ENCODE measurements around the gene PTK7.

The PTK7 gene

DNA sequence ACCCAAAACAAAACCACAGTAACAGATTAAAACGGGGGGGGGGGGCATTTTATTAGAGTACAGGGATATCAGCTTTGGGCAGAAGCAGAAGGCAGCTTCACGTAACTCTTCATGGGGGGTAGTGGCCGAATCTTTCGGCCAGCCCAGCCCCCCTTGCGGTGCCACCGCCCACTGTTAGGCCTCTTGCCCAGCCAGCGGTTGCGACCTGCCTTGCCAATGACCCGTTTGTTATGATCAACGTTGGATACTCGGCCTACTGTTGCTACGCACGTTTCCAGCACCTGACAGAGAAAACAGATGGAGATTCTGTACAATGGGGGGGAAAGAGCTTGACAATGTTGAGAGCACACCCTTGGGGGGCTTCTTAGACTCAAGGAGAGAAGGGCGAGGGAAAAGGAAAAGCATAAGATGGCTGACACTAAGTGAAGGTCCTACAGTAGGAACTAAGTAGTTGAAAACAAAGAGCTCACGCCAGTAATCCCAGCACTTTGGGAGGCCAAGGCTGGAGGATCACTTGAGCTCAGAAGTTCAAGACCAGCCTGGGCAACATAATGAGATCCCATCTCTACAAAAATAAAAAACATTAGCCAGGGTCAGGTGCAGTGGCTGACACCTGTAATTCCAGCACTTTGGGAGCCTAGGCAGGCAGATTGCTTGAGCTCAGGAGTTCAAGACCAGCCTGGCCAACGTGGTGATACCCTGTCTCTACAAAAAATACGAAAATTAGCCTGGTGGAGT lies 21.7 kb upstream of the PTK7 start:
- Histone ChIP-seq H3K27ac (ENCODE audit: low read length) (peak overlapping the region; percentile 92), H3K9ac (ENCODE audit: low read length in 2 of 2) (peak overlapping the region; percentile 56 to 71), H3K9me3 (ENCODE audit: control insufficient read depth in 2 of 2, low read length in 2 of 2) (no peaks in the 10 kb centered on the region), H3K4me1 (ENCODE audit: control insufficient read depth, insufficient read depth, low read length) (peaks cover 25% of the 10 kb centered on the region), H3K27me3 (ENCODE audit: control insufficient read depth in 1 of 2, insufficient read depth in 2 of 2, low read length in 2 of 2) (no peaks in the 10 kb centered on the region), H3K36me3 (ENCODE audit: control insufficient read depth in 2 of 2, insufficient read depth in 2 of 2, low read length in 2 of 2) (peaks cover 13 to 15% of the 10 kb centered on the region in 2 donors), H3K4me3 (ENCODE audit: low read length in 2 of 2) (peak overlapping the region; percentile 63 to 76)

DNA sequence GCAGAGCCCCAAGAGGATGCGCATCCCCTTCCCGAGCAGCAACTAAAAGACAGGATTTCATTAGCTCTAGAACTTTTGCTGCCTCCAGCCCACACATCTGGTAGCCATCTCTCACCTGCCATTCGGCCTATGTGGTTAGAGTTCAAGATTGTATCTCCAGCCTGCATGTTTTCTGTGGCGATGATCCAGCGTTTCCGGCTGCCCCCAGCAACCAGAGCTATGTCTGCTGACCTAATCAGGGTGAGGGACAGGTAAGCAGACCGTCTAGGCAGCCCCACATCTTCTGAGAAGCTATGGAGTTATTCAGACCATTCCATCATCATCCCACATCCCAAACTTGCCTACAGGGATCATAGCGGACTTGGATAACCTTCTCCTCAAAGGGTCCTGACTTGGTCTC lies 20.1 kb upstream of the PTK7 start:
- no peaks in the 10 kb centered on the region for H3K27me3 ChIP-seq (ENCODE audit: control insufficient read depth in 1 of 2, insufficient read depth in 2 of 2, low read length in 2 of 2)
- H3K9ac ChIP-seq (ENCODE audit: low read length in 2 of 2) = no peak overlapping the region
- H3K36me3 ChIP-seq (ENCODE audit: control insufficient read depth in 2 of 2, insufficient read depth in 2 of 2, low read length in 2 of 2) = peaks cover 11 to 15% of the 10 kb centered on the region in 2 donors
- H3K9me3 ChIP-seq (ENCODE audit: control insufficient read depth in 2 of 2, low read length in 2 of 2) = no peaks in the 10 kb centered on the region
- no peak overlapping the region for H3K27ac ChIP-seq (ENCODE audit: low read length)
- H3K4me1 ChIP-seq (ENCODE audit: control insufficient read depth, insufficient read depth, low read length) = peaks cover 36% of the 10 kb centered on the region
- H3K4me3 ChIP-seq (ENCODE audit: low read length in 2 of 2) = no peak overlapping the region

DNA sequence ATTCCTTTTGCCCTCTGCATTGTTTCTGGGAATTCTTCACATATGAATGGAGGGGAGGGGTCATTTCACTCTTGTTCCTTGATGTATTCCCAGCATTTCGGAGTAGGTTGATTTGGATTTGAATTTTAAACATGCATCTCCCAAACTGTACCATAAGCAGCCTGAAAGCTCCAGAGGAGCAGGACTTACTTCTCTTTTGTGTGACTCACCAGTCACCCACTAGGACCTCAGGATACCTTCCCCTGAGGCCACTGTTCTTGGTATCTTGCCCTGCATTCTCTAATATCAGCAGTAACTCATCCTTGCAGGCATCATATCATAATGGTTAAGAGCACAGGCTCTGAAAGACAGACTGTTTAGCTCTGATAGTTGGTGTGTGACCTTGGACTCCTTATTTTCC lies 17.6 kb upstream of the PTK7 start:
- peak overlapping the region; percentile 79 for H3K27ac ChIP-seq (ENCODE audit: low read length)

DNA sequence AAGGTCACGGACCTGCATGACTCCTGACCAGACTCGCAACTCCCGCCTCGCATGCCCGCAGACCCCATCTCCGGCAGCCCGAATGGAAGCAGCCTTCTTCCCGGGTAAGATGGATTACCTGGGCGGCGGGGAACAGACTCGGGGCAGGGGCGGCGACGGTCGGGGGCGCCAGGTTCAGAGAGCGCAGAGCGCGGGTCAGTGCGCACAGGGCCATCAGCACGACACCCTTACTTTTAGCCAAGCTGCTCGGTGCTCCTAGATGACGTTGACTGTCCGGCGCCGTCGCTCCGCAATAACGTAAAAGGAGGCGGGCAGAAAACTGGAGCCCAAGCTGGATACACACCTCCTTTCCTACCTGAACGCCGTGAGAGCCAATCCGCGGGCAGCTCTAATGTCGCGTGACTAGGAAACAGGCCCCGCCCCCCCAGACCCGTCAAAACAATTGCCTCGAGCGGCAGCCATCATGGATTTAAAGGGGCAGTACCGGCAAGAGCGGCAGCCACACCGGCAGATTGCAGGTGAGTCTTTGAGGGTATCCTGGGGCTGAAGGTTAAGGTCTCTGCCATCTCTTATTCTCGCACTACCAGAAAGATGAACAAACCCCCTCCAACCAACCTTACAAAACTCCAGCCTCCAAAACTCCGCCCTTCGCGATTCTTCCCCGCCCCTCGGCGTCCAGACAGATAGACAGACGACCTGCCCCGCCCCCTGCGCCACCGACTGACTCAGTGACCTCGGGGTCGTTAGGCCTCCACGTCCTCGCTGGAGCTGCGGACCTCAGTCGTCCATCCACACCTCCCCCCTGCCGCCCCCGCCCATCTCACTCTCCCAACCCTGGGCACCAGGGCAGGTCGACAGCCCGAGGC lies 16.7 kb upstream of the PTK7 start, which contains the start of the genes KLC4 and MRPL2:
Gene KLC4, plus strand, starts transcription at position 464 of the 866 bp plus-strand sequence. CDS start 1,705 bp downstream, outside the sequence.
Gene MRPL2, minus strand, starts transcription at position 267 of the 866 bp plus-strand sequence. Its CDS starts 53 bp downstream, at position 214.
- peaks cover 26% of the 10 kb centered on the region for H3K4me1 ChIP-seq (ENCODE audit: control insufficient read depth, insufficient read depth, low read length)
- no peaks in the 10 kb centered on the region for H3K27me3 ChIP-seq (ENCODE audit: control insufficient read depth in 1 of 2, insufficient read depth in 2 of 2, low read length in 2 of 2)
- peak within 1 kb of the TSS; percentile 93 to 99 for H3K4me3 ChIP-seq (ENCODE audit: low read length in 2 of 2)
- H3K9me3 ChIP-seq (ENCODE audit: control insufficient read depth in 2 of 2, low read length in 2 of 2) = no peaks in the 10 kb centered on the region
- H3K9ac ChIP-seq (ENCODE audit: low read length in 2 of 2) = peak within 1 kb of the TSS; percentile 94 to 96
- peak within 1 kb of the TSS; percentile 86 for H3K27ac ChIP-seq (ENCODE audit: low read length)
- H3K36me3 ChIP-seq (ENCODE audit: control insufficient read depth in 2 of 2, insufficient read depth in 2 of 2, low read length in 2 of 2) = peaks cover 15 to 21% of the 10 kb centered on the region in 2 donors

More for the DNA sequence above, 17.6 kb upstream of the PTK7 start:
- Histone ChIP-seq H3K4me1 (ENCODE audit: control insufficient read depth, insufficient read depth, low read length) (peaks cover 32% of the 10 kb centered on the region), H3K36me3 (ENCODE audit: control insufficient read depth in 2 of 2, insufficient read depth in 2 of 2, low read length in 2 of 2) (peaks cover 15 to 21% of the 10 kb centered on the region in 2 donors), H3K9me3 (ENCODE audit: control insufficient read depth in 2 of 2, low read length in 2 of 2) (no peaks in the 10 kb centered on the region), H3K27me3 (ENCODE audit: control insufficient read depth in 1 of 2, insufficient read depth in 2 of 2, low read length in 2 of 2) (no peaks in the 10 kb centered on the region), H3K9ac (ENCODE audit: low read length in 2 of 2) (peak overlapping the region; percentile 93 to 94), H3K4me3 (ENCODE audit: low read length in 2 of 2) (peak overlapping the region; percentile 93 to 99)

DNA sequence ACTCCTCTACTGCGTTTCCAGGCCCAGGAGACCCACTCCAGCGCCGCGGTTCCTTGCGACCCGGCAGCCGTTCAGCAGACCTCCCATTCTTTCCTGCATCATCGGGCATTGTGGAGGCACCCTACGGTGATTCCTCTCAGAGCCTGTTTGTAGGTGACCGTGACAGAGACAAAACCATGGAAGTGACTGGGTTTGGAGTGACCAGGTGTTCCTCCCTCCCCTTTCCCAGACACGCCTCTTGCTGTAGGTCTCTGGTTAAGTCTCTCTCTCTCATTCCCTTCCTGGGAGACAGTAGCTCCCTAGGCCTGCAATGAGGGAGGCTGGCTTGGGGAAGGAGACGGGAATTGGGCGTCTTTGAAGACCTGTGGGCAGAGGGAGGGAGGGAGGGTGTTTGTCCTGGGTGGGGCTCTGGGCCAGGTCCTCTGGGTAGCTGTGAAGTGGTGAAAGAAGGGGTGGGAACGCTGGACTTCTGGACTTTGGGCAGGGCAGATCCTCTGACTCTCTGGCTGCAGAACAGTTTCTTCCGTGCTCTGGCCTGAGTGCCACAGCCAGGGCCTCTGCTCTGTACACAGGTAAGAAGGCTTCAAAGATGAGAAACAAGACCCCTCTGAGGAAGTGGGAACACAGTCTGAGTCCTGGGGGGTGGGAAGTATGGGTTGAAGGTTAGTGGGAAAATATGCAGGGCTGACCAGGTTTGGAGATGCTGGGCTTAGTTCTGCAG lies 15.9 kb upstream of the PTK7 start:
- Histone ChIP-seq H3K9ac (ENCODE audit: low read length in 2 of 2) (peak overlapping the region; percentile 86 to 96), H3K36me3 (ENCODE audit: control insufficient read depth in 2 of 2, insufficient read depth in 2 of 2, low read length in 2 of 2) (peaks cover 19 to 25% of the 10 kb centered on the region in 2 donors)

DNA sequence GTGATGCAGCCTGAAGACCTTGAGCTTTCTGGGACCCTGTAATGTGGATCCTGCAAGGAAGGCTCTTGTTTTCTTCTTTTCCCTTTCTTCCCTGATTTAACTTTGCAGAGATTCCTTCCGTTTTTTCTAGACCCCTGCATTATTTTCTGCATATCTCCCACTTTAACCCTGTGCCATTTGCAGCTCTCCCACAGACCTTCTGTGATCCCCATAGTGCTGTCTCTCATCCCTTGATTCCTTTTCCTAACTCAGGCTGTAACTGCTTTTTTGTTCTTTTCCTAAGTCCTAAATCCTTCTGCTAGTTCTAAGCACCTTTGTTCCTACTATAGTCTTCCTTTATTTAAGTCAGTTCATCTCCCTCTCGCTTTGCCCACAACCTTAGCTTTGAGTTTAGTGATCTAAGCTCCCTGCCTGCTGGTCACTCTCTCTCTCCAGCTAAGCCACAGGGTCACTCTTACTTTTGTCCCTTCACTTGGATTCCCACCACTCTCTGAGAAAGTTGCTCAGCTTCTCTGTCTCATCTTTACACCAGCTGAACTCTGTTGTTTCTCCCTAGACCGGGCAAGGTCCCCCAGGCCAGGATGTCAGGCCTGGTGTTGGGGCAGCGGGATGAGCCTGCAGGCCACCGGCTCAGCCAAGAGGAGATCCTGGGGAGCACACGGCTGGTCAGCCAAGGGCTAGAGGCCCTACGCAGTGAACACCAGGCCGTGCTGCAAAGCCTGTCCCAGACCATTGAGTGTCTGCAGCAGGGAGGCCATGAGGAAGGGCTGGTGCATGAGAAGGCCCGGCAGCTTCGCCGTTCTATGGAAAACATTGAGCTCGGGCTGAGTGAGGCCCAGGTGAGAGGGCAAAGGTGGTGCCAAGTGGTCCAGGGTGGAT lies 15.1 kb upstream of the PTK7 start:
- Histone ChIP-seq H3K27ac (ENCODE audit: low read length) (no peak overlapping the region), H3K9me3 (ENCODE audit: control insufficient read depth in 2 of 2, low read length in 2 of 2) (no peaks in the 10 kb centered on the region), H3K27me3 (ENCODE audit: control insufficient read depth in 1 of 2, insufficient read depth in 2 of 2, low read length in 2 of 2) (no peaks in the 10 kb centered on the region), H3K4me3 (ENCODE audit: low read length in 2 of 2) (peak overlapping the region; percentile 90 to 99), H3K36me3 (ENCODE audit: control insufficient read depth in 2 of 2, insufficient read depth in 2 of 2, low read length in 2 of 2) (peaks cover 19 to 24% of the 10 kb centered on the region in 2 donors), H3K4me1 (ENCODE audit: control insufficient read depth, insufficient read depth, low read length) (peaks cover 25% of the 10 kb centered on the region), H3K9ac (ENCODE audit: low read length in 2 of 2) (peak overlapping the region in 1 of 2 donors; percentile 96)

More for the DNA sequence above, 15.9 kb upstream of the PTK7 start:
- Histone ChIP-seq H3K4me1 (ENCODE audit: control insufficient read depth, insufficient read depth, low read length) (peaks cover 25% of the 10 kb centered on the region), H3K9me3 (ENCODE audit: control insufficient read depth in 2 of 2, low read length in 2 of 2) (no peaks in the 10 kb centered on the region), H3K27ac (ENCODE audit: low read length) (peak overlapping the region; percentile 86), H3K4me3 (ENCODE audit: low read length in 2 of 2) (peak overlapping the region; percentile 90 to 99), H3K27me3 (ENCODE audit: control insufficient read depth in 1 of 2, insufficient read depth in 2 of 2, low read length in 2 of 2) (no peaks in the 10 kb centered on the region)

DNA sequence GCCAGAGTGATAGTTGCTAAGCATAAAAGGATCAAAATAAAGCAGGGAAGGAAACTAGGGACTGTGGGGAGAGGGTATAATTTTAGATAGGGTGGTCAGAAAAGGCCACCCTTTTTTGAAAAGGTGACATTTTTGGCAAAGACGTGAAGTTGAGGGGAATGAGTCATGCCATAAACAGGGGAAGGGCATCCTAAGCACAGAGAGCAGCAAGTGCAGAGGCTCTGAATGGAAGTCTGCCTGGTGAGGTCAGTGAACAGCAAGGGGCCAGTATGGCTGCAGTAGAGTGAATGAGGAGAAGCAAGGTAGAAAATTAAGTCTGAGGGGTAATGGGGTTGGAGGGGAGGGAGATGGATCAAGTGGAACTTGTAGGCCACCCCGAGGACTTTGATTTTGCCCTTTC lies 14.3 kb upstream of the PTK7 start:
- no peaks in the 10 kb centered on the region for H3K9me3 ChIP-seq (ENCODE audit: control insufficient read depth in 2 of 2, low read length in 2 of 2)
- peaks cover 25% of the 10 kb centered on the region for H3K4me1 ChIP-seq (ENCODE audit: control insufficient read depth, insufficient read depth, low read length)
- no peaks in the 10 kb centered on the region for H3K27me3 ChIP-seq (ENCODE audit: control insufficient read depth in 1 of 2, insufficient read depth in 2 of 2, low read length in 2 of 2)
- H3K4me3 ChIP-seq (ENCODE audit: low read length in 2 of 2) = no peak overlapping the region
- no peak overlapping the region for H3K9ac ChIP-seq (ENCODE audit: low read length in 2 of 2)
- no peak overlapping the region for H3K27ac ChIP-seq (ENCODE audit: low read length)
- peaks cover 23 to 28% of the 10 kb centered on the region in 2 donors for H3K36me3 ChIP-seq (ENCODE audit: control insufficient read depth in 2 of 2, insufficient read depth in 2 of 2, low read length in 2 of 2)

DNA sequence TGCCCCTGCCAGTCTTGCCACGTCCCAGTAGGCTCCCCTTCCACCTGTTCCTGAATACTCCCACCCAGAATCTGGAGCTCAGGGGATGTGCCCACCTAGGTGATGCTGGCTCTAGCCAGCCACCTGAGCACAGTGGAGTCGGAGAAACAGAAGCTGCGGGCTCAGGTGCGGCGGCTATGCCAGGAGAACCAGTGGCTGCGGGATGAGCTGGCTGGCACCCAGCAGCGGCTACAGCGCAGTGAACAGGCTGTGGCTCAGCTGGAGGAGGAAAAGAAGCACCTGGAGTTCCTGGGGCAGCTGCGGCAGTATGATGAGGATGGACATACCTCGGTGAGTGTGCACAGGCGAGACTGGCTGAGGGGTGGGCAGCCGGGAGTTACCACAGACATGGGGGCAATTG lies 13.3 kb upstream of the PTK7 start:
- no peaks in the 10 kb centered on the region for H3K9me3 ChIP-seq (ENCODE audit: control insufficient read depth in 2 of 2, low read length in 2 of 2)

DNA sequence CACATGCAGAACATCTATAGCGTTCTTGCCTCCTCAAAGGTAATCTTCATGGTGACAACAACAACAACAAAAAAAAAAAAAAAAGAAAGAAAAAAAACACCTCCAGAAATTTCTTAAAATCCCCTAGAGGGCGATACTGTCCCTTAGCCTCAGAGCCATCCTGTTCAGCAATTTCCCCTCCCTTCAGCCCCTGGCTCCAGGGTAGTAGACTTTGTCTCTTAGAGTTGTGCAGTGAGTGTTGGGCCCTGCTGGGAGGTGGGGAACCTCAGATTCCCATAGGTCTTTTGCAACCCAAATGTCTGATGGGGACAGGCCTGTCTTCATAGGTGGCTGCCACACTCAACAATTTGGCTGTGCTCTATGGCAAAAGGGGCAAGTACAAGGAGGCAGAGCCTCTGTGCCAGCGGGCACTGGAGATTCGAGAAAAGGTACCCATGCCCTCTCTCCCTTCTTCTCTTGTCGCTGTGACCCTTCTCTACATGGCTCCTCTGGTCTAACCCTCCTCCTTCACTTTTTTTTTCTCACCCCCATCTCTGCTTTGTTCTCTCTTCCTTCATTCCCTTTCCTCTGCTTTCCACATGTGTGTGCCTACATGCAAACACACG lies 6.0 kb upstream of the PTK7 start:
- Histone ChIP-seq H3K9me3 (ENCODE audit: control insufficient read depth in 2 of 2, low read length in 2 of 2) (no peaks in the 10 kb centered on the region), H3K9ac (ENCODE audit: low read length in 2 of 2) (no peak overlapping the region), H3K27me3 (ENCODE audit: control insufficient read depth in 1 of 2, insufficient read depth in 2 of 2, low read length in 2 of 2) (peaks cover 0 to 1% of the 10 kb centered on the region in 2 donors), H3K27ac (ENCODE audit: low read length) (no peak overlapping the region), H3K36me3 (ENCODE audit: control insufficient read depth in 2 of 2, insufficient read depth in 2 of 2, low read length in 2 of 2) (peaks cover 25 to 41% of the 10 kb centered on the region in 2 donors), H3K4me3 (ENCODE audit: low read length in 2 of 2) (no peak overlapping the region), H3K4me1 (ENCODE audit: control insufficient read depth, insufficient read depth, low read length) (no peaks in the 10 kb centered on the region)

More for the DNA sequence above, 13.3 kb upstream of the PTK7 start:
- H3K27ac ChIP-seq (ENCODE audit: low read length) = no peak overlapping the region
- peaks cover 23 to 25% of the 10 kb centered on the region in 2 donors for H3K36me3 ChIP-seq (ENCODE audit: control insufficient read depth in 2 of 2, insufficient read depth in 2 of 2, low read length in 2 of 2)
- peaks cover 25% of the 10 kb centered on the region for H3K4me1 ChIP-seq (ENCODE audit: control insufficient read depth, insufficient read depth, low read length)
- no peaks in the 10 kb centered on the region for H3K27me3 ChIP-seq (ENCODE audit: control insufficient read depth in 1 of 2, insufficient read depth in 2 of 2, low read length in 2 of 2)
- H3K4me3 ChIP-seq (ENCODE audit: low read length in 2 of 2) = no peak overlapping the region
- no peak overlapping the region for H3K9ac ChIP-seq (ENCODE audit: low read length in 2 of 2)

All from stomach smooth muscle (tissue), 2 donors.